Measurements from ENCODE around the gene CAMKMT.

CAMKMT gene

DNA sequence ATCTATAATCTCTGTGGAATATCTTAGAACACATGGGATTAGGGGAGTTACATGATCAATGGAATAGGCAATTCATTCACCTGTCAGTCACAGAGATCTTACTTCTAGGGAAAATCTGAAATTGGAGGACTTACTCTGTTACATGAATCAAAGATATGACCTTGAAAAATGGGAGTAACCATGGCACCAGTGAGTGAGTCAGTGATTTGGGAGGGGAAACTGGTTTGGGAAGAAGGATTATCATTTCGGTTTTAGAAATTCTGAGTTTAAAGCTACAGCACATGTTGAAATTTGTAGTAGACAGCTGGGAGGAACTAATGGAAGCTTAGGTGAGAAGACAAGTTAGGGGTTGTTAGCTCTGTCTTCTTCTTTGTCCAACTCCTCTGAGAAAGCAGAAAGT, 153.7 kb downstream of the CAMKMT start:
- no peak for DNase-seq

DNA sequence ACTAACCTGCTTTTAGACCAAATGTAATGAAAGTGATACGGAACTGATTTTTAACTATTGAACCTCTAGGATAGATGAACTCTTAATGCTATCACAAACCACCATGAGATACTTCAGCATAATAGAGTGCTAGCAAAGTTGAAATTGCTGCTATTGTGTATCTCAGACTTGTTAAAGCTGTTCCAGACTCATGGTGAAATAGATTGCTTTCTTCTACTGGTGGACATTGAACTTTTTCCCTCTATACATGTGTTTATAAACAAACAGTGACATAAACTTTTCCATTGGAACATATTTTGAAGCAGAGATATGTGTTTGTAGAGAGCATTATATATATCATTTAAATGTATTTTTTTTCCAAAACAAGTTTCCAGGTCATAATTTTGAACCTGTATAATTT, 157.3 kb downstream of the CAMKMT start:
- DNase-seq, result no peak

DNA sequence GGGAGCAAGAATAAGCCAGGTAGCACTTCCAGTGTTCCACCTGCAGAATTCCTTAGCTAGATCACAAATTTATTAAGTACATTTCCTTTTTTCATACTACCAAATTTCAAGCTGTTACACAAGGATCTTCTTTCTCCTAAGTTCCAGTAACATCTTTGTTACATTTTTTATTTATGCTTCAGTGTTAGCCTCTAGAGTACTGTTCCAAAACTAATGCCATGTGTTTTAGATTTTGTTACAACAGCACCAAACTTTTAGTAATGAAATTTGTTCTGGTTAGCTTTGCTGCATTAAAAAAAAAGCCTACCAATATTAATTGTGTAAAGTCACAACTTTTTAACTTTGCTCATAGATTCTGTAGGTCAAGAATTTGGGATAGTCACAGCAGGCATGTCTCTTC, 161.1 kb downstream of the CAMKMT start:
- no peak for DNase-seq

DNA sequence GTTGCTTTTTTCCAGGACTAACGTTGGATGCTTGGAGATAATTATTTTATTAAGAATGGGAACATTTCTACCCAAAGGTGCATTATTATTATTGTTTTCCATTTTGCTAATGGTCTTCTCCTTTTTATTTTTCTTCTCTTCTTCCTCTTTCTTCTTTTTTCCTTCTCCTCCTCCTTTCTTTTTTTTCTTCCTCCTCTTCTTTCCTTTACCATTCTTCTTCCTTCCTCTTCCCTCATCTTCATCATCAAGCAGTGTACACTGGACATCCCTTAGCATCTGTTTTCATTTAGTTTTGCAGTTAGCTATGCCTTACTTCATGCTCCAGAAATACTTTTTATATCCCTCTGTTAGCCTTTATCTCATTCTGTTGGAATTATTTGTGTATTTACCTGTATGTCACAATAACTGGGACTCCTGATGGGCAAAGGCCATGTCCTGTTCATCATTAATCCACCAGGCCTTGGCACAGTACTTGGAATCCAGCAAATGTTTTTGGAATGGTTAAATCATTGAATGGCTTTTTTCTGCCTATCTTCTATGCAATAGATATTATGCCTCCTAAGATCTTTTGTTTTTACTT, 162.7 kb downstream of the CAMKMT start:
- no peak for DNase-seq

DNA sequence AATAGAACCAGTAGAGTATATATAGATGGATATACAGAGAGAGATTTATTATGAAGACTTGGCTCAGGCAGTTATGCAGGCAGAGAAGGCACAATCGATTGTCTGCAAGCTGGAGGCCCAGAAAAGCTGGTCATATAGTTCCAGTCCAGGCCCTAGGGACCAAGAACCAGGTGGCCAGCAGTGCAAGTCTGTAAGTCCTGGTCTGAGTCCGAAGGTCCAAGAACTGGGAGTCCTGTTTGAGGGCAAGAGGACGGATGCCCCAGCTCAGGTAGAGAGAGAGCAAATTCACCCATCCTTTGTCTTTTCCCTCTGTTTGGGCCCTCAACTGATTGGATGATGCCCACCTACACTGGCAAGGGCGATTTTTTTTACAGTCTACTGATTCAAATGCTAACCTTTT, 164.6 kb downstream of the CAMKMT start:
- no peak for DNase-seq

DNA sequence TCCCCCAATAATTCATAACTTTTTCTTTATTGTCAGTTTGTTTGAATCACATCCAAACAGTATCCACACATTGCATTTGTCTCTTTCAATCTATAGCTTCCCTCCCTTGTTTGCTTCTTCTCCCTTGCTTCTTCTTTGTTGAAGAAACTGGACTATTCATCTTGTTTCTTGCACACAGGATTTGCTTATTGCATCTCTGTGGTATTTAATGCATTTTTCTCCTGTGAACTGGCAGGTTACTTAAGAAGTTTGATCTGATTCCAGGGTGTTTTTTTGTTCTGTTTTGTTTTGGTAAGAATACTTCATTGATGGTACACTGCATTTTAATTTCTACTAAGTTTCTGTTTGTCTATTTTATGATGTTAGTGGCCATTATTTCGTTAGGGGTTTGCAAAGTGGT, 166.8 kb downstream of the CAMKMT start:
- no peak for DNase-seq

DNA sequence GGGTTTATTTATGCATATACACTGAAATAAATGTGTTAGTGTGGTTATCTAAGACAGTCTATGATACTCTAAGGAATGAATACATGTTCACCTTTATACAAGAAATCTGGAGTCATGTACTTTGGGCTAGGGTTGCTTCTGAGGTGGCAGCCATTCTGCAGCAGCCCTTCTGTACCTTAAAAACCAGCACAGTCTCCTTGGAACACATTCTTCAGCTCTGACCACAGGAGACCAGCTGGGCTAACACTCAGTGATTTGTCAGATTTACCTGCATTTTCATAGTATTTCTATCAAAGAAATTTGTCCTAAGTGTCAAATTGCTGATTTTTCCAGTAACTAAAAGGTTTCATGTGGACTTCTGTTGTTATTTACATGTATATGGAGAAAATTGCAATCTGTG, 167.7 kb downstream of the CAMKMT start:
- DNase-seq, result no peak

DNA sequence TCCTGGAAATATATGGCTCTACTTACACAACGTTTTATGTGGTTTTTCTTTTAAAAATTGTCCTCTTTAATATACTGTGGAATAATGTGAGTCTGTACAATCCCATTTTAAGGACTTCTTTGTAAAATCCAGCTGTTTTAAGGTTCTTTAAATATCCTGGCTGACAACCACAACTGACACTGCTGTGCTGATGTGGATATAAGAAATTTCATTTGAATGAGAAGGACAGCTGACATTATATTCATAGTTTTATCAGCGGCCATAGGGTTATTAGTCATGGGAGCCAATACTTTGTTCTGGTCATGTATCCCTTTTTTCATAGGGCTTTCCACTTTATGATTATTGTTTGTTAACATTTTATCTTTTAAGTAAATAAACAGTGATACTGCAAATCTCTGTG, 169.5 kb downstream of the CAMKMT start:
- DNase-seq, result no peak

DNA sequence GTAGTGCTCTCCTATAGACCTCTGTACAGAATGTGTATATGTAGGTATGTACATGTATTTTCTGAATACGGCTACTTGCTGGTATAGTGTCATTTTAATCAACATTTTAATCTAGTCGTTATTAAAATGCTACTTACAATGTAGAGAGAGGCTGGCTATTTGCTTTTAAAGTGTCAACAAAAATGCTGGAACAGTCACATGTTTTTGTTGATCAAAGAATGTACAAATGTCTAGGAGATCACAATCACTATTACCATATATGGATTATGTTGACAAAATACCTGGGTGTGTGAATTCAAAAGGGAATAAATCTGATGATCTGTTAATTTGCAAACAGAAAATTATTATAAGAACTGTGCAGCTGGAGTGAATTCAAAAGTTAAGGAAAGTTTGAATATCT, 170.3 kb downstream of the CAMKMT start:
- no peak for DNase-seq

DNA sequence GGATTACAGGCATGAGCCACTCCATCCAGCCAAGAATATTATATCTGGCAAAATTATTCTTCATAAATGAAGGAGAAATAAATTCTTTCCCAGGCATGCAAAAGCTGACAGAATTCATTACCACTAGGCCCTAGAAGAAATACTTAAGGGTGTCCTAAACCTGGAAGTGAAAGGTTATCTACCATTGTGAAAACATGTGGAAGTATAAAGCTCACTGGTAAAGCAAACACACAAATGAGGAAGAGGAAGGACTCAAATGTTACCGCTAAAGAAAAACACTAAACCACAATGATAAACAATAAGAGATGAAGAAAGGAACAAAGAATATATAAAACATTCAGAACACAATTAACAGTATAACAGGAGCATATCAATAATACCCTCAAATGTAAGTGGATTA, 171.8 kb downstream of the CAMKMT start:
- DNase-seq, result no peak

DNA sequence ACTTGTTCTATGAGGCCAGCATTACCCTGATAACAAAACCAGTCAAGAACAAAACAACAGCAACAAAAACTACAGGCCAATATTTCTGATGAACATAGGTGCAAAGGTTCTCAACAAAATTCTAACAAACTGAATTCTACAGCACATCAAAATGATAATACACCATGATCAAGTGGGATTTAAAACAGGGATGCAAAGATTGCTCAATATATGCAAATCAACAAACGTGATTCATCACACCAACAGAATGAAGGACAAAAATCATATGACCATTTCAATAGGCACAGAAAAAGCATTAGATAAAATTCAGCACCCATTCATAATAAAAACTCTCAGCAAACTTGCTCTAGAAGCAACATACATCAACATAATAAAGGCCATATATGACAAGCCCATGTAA, 173.6 kb downstream of the CAMKMT start:
- DNase-seq, result no peak

DNA sequence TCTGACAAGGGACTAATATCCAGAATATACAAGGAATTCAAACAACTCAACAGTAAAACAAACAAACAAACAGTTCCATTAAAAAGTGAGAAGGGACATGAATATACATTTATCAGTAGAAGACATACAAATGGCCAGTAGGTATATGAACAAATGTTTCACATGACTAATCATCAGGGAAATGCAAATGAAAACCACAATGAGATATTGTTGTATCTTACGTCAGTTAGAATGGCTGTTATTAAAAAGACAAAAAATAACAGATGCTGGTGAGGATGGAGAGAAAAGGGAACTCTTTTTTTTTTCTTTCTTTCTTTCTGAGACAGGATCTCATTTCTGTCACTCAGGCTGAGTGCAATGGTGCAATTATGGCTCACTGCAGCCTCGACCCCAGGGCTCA, 175.5 kb downstream of the CAMKMT start:
- no peak for DNase-seq

DNA sequence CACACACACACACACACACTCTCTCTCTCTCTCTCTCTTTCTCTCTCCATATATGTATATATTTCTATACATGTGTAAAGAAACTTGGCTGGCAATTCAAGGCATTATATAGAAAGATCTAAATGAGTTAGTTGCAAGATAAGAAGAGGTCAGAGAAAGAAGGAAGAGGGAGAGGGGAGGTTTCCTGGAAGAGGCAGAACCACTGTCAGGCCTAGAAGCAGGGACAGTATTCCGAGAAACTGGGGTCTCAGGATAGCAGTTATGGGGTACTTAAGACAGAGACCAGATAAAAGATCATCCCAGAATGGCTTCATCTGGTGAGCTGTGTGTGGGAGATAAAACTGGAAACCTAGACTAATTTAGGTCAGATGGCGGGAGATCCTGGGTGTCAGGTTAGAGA, 180.8 kb downstream of the CAMKMT start:
- no peak for DNase-seq

DNA sequence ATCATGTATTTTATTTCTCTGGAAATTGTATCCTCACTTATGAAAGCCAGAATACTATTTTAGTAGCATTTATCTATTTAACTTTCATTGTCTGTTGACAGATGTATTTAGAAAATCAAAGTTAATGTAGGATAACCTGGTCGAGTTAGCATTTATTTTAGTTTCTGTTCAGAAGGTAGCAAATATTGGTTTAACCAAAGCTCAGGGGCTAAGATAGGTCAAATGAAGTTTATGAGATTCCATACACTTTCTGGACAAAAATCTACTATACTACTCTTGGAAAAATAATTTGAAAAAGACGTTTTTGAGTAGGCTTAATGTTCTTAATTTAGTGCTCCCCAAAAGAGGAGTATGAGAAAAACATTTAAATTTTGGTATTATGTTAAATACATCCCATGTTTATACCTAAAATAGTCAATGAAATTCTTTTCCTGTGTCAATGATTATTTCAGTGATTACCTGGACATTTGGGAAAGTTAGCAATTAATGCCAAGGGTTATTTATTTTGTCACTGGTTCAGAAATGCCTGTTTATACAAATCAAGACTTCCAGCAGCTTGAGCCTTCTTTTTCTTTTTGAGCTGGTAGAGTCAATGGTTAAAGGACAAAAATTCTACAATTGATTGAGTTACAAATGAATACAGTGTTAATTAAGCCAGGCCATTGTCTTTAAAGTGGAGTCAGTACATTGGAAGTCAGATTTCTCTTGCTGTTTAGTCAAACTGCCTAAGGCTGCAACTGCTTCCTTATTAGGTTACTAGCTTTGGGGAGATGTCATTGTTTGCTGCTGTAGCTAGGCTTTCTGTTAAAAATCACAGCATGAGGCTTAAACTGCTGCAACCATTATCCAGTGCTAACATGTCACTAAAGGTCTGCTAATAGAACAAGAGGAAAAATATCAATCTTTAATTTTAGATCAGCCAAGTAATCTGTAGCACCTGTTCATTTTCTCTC, 182.3 kb downstream of the CAMKMT start:
- no peak for DNase-seq

DNA sequence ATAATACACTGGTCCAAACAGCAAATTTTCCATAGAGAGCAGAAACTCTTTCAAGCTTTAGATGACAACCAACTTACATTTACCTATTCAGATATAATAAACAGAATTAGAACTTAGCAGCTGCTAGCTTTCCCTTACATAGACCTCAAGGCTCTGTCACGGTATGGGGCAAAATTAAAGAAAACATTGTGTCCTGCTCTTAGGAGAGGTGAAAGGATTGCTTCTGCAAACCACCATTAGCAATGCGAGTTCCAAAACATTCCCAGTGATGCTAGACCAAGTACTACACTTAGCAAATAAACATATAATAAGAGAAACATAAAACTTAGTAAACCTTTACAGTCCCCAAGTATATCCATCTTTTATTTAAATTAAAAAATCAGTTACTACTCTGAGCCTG, 183.3 kb downstream of the CAMKMT start:
- DNase-seq, result no peak

DNA sequence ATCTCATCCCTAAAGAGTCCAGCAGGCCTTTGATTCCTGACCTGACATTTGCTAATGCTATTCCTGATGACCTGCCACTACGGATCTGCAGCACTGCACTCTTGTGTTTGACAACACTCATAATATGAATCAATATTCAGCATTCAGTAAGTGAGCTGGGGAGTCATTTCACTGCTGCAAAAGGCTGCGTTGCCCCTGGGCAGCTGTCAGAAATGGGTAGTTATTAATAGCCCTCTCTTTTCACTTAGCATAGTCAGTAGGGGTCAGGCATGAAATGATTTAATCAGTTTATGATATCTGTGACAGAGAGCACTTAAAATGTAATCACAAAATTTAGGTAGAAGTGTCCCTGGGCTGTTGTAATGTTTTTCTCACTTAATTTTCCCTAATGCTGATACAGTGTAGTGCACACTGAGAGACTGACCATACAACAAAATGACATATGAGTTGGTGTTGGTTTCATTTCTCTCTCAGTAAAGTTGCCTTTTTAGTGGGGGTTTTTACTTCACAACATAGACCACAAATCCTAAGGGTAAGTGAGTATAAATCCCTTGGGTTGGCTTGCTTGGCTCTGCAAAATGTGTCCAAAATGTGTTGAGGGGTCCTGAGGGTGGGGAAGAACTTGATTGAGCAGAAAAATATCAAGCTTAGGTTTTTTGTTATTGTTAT, 184.8 kb downstream of the CAMKMT start:
- DNase-seq, result no peak

DNA sequence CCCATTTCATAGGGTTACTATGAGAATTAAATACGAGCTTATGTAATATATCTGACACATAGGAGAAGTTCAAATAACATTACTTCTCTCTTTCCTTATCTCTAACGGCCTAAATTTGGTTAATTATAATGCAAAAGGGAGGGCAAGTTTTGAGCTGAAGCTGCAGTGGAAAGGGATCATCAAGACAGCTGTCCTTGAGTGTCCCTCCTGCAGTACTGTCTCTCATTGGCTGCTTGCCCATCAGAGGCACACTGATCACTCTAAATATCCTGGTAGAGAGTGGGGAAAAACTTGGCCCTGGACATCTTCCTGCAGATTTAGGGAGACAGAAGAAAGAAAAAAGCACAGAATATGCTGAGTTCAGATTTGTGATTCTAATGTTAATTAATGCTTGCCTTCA, 186.0 kb downstream of the CAMKMT start:
- no peak for DNase-seq

DNA sequence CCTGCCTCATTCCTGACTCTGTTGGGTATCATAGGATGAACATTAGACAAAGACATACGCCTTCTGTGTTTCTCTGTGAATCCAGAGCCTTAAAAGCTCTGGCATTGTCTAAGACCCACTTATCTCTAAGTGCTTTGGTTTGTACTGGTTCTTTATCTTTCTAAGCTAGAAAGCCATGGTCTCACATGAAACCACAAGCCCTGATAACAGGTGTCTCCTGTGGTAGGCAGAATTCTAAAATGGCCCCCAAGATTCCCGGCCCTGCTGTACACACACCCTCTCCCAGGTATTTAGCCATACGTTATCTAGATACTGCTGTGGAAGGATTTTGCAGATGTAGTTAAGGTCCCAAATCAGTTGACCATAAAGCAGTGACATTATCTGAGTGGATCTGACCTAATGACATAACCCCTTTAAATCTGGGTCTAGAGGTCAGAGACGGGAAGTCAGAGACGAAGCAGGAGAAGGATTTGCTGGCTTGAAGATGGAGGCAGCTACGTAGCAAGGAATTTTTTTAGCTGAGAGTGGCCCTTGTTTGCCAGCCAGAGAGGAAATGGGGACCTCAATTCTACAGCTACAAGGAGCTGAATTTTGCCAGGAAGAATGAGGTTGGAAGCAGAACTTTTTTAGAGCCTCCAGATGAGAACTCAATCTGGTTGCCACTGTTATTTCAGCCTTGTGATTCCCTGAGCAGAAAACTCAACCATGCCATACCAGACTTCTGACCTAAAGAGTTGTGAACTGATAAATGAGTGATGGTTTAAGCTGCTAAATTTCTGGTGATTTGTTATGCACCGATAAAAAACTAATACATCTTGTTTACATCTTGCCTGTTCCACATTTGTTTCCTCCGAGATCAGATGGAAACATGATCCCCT, 186.7 kb downstream of the CAMKMT start:
- no peak for DNase-seq

DNA sequence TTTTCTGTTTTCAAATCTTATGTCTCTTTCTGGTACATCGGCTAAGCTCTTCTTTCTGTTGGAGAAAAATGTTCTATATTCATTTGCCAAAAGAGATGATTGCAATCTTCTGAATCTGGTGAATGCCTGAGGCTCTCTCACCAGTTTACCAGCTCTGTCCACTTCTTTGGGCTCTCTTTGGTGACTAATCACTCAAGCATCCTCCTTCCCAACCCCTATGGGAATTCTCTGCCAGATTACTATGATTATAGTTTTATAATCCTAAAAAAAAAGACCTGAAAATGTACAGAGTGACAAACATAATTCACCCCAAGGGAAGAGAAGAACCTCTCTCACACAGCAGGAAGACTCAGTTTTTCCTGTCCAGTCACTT, 187.3 kb downstream of the CAMKMT start:
- DNase-seq, result no peak

DNA sequence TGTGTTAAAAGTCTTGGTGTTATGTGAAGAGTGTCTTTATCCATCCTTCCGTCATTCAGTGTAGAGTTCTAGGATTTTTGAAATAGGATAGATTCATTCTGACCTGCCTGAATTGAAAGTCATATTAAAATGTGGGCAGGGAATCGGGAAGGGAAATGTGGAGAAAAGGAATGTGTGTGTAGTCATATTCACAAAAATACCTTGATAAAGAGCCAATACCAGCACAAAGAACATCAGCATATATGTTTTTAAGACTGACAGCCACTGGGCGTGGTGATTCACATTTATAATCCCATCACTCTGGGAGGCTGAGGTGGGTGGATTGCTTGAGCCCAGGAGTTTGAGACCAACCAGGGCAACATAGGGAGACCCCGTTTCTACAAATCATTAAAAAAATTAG, 188.1 kb downstream of the CAMKMT start:
- no peak for DNase-seq

DNA sequence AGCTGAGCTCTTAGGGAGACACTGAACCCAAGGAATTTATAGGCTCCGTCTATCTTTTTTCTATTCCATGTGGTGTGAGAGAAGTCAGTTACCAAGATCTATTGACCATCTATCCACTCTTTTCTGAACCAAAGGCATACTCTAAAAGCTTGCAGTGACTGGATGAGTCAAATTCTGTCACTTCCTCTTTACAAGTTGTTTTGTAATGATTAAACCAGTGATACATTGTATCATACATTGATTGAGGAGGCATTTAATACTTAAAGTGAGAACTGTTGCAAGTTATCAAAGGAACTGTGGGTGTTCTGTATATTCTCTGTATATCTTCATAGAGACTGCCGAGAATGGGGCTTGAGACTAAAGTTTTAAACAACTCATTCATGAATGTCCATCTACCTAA, 188.8 kb downstream of the CAMKMT start:
- DNase-seq, result peak in 1 of 5 experiments; percentile 8

DNA sequence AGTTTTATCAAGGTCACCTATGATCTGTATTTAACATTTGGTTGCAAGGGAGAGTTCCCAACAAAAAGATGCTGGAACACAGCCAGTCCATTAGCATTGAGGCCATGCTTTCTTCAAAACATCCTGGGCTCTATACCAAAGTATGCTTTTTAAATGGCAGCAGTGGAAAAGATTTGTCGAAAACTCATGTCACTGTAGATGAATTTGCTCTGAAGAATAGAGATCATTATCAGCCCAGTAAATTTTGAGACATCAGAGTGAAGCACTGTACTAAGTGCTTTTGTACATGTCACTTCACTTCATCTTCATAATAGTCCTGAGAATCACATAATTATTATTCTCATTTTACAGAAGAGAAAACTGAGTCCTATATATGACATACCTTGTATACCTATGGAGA, 189.8 kb downstream of the CAMKMT start:
- DNase-seq, result no peak

DNA sequence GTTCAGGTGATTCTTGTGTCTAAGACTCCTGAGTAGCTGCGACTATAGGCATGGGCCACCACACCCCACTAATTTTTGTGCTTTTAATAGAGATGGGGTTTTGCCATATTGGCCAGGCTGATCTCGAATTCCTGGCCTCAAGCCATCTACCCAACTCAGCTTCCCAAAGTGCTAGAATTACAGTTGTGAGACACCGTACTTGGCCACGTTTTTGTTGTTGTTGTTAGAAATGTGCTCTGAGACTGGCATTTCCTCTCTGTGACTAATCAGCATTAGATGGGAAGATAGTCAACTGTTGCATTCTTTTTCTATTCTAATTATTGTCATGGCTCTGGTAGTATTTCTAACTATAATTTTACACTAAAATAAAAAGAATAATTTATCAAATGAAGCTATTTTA, 191.7 kb downstream of the CAMKMT start:
- no peak for DNase-seq
